HG02852 (cell line): Measurements from ENCODE around the gene PUM1.
"Not testable (repeated sequence)": the region's sequence is repeated elsewhere in the genome, so short reads cannot be mapped to it uniquely, and the experiment has no call there.

Experiments used
- ATAC-seq: cut with Tn5 transposase; IDR thresholded peaks from one replicate; pipeline ENCODE4 v1.9.1; 2021; ENCODE audit warnings: mild to moderate bottlenecking, moderate library complexity; ENCODE audit not compliant: unreplicated experiment

The PUM1 gene

GRCh38 chr1:31000301-31000700 lies 65.2 kb downstream of the PUM1 start:
- ATAC-seq, result no peak

GRCh38 chr1:30998887-30999286 lies 66.6 kb downstream of the PUM1 start:
- no peak for ATAC-seq

GRCh38 chr1:30998171-30998570 lies 67.3 kb downstream of the PUM1 start:
- no peak for ATAC-seq

- no peak for ATAC-seq
Observed at GRCh38 chr1:30997463-30998057, 68.0 kb downstream of the PUM1 start.

DNA sequence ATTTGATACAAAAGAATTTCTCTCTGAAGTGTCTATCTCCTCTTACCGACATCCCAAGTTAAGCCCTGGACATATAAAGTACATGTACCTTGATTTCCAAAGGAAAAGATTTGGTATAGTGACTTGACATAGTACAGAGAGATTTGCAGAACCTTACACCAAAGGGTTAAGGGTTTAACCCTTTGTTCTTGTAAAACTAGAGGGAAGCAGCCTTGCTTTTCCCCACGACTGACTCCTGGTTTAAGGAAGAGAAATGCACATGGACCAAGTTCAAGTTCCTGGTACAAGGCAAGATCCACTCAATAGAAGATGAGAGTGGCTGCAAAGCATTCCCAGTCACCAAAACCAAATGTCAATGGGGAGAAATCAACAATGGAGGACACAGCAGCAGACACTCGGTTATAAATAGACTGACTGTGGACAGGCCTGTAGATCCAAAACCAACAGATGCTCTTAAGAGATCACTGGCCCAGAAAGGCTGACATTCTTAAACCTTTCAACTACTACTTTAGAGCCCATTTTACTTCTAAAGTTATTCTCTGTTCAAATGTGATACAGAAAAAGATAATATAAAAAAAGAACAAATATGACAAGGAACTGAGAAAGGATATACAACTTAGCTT lies 69.4 kb downstream of the PUM1 start:
- ATAC-seq, result no peak

DNA sequence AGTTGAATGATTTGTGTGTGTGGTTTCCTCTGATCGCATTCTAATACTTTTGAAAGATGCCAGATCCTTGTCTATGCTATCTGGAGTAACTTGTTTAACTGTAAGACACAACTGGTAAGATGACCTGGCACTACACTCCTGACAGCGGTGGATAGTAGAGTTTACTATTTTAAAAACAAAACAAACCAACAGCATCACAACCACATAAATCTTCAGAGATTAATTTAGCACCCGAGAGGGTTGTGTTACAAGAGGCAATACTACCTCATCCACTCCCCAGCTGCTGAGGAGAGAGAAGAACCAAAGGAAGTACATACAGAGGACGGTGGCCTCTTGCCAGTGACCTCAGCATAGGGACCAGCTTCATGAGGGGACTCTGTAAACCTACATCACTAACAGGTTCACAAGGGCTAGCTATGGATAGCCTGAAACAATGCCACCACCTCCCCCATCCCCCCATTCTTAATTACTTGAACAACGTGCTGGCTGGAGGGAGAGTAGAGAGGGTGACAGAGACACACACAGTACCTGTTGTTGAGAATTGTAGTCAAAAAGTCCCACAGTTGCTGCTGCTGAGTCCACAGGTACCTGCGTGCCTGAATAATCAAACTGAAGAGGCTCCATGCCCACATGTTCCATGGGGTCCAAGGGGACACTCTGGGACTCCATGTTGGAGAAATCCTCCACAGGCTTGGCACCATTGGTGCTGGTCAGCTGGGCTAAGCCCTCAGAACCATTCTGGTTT lies 73.5 kb downstream of the PUM1 start:
- no peak for ATAC-seq

DNA sequence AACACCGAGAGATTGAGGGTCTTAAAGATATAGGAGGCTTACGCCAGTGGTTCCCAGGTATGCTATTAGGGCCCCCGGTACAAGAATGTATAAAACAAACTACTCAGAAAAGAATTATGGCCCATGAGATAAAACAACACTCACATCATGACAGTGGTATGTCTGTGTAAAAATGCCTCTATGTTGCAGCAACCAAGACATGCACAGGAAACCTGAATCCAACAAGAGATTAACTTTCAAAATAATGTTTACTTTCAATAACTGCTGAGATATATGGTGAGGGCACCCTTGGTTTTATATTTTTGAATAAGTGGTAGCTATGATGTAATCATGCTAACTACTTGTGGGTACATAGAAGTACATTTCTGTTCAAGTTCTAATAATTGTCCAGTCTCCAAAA lies 74.9 kb downstream of the PUM1 start:
- no peak for ATAC-seq

DNA sequence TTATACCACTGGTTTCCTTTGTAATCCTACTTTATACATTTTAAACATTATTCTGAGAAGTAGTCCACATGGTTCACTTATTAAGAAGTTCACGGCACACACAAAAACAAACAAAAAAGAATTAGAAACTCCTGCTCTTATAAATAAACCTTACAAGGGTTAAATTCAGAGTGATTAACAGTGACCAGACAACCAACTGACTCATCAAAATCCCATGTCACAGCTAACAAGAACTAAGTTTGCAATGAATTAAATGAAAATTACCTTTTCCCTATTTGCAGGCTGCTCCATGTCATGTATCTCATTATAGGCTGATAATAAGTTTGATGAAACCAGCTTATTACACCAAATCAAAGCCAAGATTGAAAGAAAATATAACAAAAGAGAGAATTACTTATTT lies 77.5 kb downstream of the PUM1 start:
- ATAC-seq, result no peak

DNA sequence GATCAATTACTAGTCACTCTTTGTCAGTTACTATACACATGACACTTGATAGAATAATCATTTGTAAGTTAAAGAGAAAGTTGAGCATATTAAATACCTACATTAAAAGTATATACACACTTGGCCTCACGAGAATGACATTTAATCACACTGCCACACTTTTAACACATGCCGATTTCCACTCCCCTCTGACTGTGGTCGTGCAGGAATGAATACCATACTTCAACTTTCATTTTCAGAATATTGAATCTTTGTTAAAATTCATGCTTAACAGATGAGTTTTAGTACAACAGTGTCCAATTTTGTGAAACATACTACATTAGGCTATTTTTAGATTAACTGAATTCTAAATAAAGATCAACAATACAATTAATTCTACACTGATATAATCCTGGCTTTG lies 78.8 kb downstream of the PUM1 start:
- ATAC-seq, result no peak

DNA sequence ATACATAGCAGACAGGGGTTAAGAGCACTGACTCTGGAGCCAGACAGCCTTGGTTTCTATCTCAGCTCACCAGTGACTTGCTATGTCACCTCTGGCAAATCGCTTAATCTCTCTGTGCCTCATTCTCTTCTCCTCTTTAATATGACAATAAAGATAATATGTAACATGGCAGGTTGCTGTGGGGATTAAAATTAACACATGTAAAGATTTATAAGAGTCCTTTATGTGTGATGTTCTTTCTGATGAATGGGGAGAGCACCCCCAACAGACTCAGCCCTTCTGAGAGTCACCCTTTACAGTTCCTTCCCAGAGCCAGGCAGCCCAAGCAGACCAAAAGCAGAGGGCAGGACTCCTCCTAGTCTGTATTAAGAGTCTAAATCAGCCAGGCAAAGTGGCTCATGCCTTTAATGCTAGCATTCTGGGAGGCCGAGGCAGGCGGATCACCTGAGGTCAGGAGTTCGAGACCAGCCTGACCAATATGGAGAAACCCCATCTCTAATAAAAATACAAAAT lies 80.5 kb downstream of the PUM1 start:
- no peak for ATAC-seq

DNA sequence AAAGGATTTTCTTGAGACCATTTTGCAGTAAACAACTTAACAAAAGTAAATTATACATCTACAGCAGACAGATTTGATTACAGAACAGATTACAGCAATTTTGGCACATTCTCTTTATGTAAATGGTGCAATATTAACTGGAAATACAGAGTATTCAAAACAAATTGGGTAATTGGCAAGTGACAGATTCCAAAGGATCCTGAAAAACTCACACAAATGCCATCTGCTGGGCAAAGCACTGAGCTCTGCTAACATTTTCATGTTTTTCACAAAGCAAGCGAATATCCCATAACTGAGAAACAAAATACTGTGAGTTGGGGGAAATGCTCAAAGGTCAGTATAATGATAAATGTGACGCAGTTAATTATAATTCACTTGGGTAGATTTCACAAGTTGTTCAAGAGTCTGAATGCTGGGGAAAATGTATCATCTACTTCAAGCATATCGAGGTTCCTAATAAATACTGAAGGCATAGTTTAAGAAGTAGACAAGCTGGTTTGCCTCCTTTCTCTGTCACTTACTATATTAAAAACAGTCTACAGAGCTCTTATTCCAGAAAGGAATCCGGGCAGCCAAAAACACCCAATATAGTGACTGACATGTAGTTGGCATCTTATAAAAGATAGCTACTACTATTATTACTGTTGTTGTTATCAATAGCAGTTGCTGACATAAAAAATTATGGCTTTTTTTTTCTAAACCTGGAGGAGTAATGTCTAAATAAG lies 81.2 kb downstream of the PUM1 start:
- ATAC-seq, result no peak

- no peak for ATAC-seq
Observed at GRCh38 chr1:30982937-30983336, 82.6 kb downstream of the PUM1 start.

DNA sequence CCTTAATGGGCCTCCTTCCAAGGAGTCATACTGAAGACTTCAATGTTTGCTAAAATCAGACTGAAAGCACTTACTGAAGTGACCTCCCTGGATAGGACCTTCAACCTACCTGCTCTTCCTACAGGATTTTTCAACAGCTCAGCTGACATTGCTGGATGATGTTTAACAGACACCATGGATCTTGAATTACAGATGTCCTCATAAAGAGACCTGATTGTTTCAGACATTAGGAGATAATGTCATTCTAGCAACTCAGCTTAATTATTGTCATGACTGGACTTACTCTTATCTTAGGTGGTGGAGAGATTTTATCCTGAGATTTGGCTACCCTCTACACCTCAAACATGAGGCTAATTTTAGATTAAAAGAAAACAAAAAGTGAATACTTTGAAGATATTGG lies 83.1 kb downstream of the PUM1 start:
- ATAC-seq, result no peak

DNA sequence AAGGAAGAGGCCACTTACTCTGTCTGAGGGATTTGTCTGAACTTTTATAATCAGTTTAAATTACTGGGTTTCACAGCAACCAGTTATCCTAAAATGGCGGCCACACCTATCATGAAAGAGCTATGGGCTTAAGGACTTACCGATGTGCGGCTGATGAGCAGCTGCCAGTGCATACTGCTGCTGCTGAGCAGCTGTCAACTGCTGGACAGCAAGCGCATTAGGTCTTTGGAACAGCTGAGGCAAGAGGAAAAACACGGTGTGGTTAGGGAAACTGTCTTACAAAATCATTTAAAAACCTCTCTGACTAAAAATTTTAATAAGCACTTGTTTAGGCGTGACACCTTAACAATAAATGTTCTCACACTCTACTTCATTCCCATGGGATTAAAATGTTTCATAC lies 84.3 kb downstream of the PUM1 start:
- ATAC-seq, result no peak

- no peak for ATAC-seq
Observed at GRCh38 chr1:30977511-30977910, 88.0 kb downstream of the PUM1 start.

DNA sequence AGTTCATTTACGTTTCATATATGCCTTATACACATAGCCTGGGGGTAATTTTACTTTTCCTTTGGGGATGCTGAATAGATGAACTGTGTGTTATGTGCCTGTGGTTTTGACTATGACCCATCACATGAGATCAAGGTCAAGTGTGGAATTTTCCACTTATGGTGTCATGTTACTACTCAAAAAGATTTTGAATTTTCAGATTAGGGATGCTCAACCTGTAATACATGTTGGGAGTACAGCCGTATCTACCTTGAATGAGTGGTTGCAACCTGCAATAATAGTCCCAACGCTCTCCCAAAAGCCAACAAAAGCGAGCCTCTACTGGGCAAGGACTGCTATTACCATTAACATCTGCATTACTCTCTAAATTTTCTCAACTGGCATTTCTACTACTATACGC lies 88.4 kb downstream of the PUM1 start:
- no peak for ATAC-seq

DNA sequence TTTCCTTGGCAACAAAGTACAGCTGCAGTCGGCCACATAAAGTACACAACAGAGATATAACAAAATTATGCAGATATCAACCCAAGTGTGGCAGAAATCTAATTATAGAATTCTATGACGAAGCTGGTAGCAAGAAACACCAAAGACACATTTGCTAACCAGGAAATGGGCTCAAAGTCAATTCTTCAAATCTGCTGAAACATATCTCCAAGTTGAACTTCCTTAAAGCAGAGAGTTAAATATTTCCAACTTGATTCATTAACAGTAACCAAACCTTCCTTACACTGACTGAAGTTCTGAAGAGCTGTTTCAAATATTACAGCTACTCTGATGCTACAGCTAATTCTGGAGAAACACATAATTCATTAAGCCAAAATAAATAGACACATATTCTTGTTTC lies 89.4 kb downstream of the PUM1 start:
- no peak for ATAC-seq

GRCh38 chr1:30975217-30975616 lies 90.3 kb downstream of the PUM1 start:
- ATAC-seq, result no peak

DNA sequence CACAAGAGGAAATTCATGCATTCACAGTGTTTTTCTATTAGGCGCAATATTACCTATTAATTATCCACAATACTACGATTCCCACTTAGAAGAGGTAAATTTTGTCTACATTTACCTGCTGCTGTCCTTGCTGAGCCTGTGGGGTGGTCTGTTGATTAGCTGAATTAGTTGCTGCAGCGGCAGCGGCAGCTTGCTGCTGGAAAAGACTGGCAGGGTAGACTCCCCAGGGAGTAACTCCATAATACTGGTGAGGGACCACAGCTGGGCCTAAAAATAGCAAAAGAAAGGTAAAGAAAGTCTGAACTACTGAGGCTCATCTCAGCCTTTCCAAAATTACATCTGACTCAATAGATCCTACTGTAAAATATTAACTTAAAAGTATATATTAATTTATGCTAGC lies 91.0 kb downstream of the PUM1 start:
- no peak for ATAC-seq

GRCh38 chr1:30972349-30972748 lies 93.2 kb downstream of the PUM1 start:
- ATAC-seq, result not testable (repeated sequence)

DNA sequence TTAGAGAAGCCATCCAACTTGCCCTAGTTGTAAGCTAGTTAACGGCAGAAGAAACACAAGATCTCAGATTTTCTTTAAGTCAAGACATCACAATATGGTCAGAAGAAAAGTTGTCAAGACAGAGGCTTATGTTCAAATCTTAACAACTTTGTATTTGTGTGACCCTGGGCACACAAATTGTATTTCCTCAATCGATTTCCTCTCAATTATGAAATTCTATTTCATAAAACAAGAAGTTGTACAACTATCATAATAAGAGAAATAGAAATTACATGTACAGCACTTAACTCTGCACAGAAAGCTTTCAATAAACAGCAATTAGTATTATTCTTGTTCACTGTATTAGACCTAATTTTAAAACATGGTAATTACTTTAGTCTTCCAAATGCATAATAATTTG lies 94.0 kb downstream of the PUM1 start:
- ATAC-seq, result no peak

GRCh38 chr1:30969903-30970302 lies 95.6 kb downstream of the PUM1 start:
- no peak for ATAC-seq
